Measurements from ENCODE around the gene SURF1.

GRCh38 chr9:133322701-133323100 lies 33.6 kb downstream of the SURF1 start:
- TF ChIP-seq POLR2A (IDR thresholded peaks at IDR 0.05) (no peak), CTCF (IDR thresholded peaks at IDR 0.05) (no peak)
